SK-MEL-5 (cell line): ENCODE data around the gene SBF2. TPM values are rescaled to one million over a fixed set of nuclear protein-coding genes. Genes with fewer than 3 reads are reported as not detected.
A peak's percentile ranks its signal among the peaks of the same experiment; 100 is the strongest.
"Not testable (repeated sequence)": the region's sequence is repeated elsewhere in the genome, so short reads cannot be mapped to it uniquely, and the experiment has no call there.

ENCODE experiments used
- DNase-seq: peaks from one replicate; pipeline ENCODE4 v3.0.0-alpha.2; 2016; ENCODE audit warnings: low read depth, low spot score
- in situ Hi-C: cut with HindIII; loops from 2 replicates; pipeline ENCODE4 v1.10.0; 2016; ENCODE audit warnings: low sequenced_read_pairs, high pct_unique_total_duplicates, low pct_unique_long_range_greater_than_20kb
- total RNA-seq: library from RNA; depleted of rRNA; stranded (reverse); fragments of >200 nt; shearing (Covaris generic); gene quantifications from 2 replicates; pipeline ENCODE4 v1.2.3, GENCODE V29; 2014

SBF2 gene
- total RNA-seq, 1 experiment from 2014 or later, result 29.6 TPM

DNA sequence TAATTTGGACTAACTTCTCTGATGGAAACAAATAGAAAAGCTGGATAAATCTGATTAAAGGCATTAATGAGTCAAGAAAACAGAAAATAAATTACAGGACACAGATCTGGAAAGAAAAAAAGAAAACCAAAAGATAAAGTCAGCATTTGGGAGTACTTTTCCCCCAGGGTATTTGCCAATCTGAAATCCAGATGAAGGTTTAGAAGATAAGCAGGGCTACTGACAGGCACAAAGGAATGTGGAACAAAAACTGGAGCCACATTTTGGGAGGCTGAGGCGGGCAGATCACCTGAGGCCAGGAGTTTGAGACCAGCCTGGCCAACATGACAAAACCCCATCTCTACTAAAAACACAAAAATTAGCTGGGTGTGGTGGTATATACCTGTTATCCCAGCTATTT lies 57.2 kb downstream of the SBF2 start:
- no peak for DNase-seq
- in situ Hi-C loops, result no loop called here

- in situ Hi-C loops, result no loop called here
- no peak for DNase-seq
Observed at GRCh38 chr11:10233581-10233980, 60.4 kb downstream of the SBF2 start.

DNA sequence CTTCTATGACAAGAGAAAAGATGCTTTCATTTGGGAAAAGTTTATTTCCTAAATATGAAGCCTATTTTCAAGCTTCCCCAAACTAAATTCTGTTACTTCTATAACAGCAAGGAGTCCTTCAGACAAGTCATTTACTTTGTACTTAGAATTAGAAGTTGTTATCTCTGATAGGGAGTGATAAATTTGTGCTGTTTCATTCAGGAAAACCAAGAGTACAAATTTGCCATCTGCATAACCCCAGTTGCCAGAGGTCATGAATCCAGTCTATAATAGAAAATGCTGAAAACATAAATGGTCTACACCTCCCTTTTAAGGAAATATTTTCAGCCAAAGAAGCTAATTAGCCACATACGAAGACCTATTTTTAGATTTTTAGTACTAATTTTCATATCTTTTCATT lies 61.3 kb downstream of the SBF2 start:
- DNase-seq, result no peak
- in situ Hi-C loops, result no loop called here

DNA sequence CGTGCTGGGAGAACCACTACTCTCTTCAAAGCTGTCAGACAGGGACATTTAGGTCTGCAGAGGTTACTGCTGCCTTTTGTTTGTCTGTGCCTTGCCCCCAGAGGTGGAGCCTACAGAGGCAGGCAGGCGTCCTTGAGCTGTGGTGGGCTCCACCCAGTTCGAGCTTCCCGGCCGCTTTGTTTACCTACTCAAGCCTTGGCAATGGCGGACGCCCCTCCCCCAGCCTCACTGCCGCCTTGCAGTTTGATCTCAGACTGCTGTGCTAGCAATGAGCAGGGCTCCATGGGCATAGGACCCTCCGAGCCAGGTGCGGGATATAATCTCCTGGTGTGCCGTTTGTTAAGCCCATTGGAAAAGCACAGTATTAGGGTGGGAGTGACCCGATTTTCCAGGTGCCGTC lies 62.2 kb downstream of the SBF2 start:
- DNase-seq, in situ Hi-C loops: not testable (repeated sequence)

GRCh38 chr11:10225553-10225952 lies 68.5 kb downstream of the SBF2 start:
- in situ Hi-C loops, result no loop called here
- DNase-seq, result no peak

DNA sequence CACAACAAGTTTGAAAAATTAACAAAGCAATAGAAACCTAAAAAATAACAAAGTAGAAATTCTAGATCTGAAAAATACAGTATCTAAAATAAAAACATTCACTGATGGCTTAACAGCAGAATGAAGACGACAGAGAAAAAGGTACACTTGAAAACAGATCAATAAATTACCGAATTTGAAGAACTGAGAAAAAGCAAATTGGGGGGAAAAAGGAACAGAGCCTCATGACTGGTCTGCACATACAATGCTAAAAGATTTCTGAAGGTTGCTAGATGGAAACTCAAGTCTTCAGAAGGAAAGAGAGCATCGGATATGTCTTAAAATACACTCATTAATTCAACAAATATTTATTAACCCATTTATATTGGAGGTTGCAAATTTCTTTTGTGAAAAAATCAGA lies 71.6 kb downstream of the SBF2 start:
- in situ Hi-C loops, result no loop called here
- DNase-seq, result no peak

DNA sequence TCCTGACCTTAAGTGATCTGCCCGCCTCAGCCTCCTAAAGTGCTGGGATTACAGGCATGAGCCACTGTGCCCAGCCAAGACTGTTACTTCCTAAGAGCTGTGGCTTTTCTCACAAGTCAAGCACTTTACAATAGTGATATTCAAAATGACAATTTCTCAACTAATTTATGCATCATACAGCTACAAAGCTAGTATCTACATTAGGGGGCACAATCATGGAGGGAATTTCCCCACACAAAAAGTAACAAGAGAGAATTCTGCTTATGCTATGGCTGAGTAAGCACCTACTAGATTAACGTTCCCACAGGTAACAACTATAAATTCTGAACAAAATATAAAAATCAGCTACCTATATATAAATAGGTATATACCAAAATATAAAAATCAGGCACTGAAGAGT lies 72.7 kb downstream of the SBF2 start:
- no peak for DNase-seq
- in situ Hi-C loops, result no loop called here

GRCh38 chr11:10211470-10211869 lies 82.5 kb downstream of the SBF2 start:
- in situ Hi-C loops, result no loop called here
- DNase-seq, result no peak

DNA sequence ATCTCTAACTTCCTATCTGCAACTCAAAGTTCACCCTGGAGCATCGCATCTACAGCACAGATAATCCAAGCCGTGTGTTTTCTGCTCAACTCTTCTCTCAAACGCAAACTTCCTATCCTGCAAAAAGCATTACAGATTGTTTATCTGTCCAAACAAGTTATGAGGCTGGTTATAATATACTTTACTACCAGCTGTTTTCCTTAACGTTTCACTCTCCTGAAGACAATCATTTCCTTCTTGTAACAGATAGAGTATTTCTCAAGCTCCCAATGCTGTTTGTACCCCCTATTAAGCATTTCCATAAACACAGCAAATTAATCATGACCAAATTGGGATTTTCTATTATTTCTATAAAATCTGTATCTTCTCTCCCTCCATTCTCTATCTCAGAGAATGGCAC lies 84.7 kb downstream of the SBF2 start:
- DNase-seq, result no peak
- in situ Hi-C loops, result no loop called here

DNA sequence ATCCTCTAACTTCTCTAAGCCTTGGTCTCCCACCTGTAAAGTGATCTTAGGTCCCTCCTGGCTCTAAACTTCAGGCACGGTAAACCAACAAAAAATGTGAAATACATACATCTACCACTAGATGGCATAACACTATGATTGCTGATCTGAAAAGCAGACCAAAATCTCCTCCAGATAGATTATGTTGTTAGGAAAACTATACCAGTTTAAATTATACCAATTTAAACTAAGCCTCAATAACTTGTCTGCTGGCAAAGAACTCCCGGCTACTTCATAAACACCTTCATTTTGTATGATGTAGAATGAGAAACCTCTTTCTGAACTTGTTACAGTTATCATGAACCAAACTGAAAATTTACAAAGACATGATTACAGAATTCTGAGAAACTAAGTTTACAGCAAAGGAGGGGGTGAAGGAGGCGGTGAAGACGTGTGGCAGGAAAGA lies 85.9 kb downstream of the SBF2 start:
- in situ Hi-C loops, result no loop called here

GRCh38 chr11:10205928-10206327 lies 88.1 kb downstream of the SBF2 start:
- in situ Hi-C loops, result no loop called here
- DNase-seq, result no peak

More for the DNA sequence above, 85.9 kb downstream of the SBF2 start:
- DNase-seq, result peak; percentile 67

DNA sequence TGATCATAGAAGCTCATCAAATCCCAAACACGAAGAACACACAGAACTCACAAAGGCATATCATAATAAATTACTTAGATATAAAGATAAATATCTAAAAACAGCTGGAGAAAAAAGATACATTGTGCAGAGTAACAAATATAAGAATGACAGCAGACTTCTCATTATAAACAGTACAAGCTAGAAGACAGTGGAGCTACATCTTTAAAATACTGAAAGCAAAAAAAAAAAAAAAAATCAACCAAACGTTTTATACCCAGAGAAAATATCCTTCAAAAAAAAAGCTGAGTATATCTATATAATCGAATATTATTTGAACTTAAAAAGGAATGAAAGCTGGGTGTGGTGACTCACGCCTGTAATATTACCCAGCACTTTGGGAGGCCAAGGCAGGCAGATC lies 90.0 kb downstream of the SBF2 start:
- DNase-seq, result no peak
- in situ Hi-C loops, result no loop called here

- in situ Hi-C loops, result no loop called here
Observed at GRCh38 chr11:10201343-10201742, 92.7 kb downstream of the SBF2 start.

GRCh38 chr11:10197091-10197490 lies 96.9 kb downstream of the SBF2 start:
- DNase-seq, result no peak
- in situ Hi-C loops, result no loop called here

More at GRCh38 chr11:10201343-10201742, 92.7 kb downstream of the SBF2 start:
- DNase-seq, result peak; percentile 43

GRCh38 chr11:10192036-10192435 lies 102.0 kb downstream of the SBF2 start:
- no peak for DNase-seq
- in situ Hi-C loops, result no loop called here

DNA sequence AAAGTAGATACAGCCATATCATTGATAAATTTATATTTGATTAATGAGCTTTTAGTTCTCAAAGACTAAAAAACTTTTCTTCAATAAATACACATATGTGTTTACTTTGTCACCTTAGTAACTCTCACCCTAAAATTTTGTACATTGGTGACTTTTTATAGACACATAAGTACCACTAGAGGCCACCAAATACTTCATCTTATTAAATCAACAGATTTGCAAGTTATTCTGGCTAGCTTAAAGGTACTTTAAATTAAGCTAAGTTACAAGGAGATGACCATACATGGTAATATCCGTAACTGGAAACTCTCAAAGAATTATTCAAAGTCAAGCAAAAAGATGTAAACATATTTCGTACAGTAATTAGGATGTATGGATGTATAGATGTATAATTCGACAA lies 112.2 kb downstream of the SBF2 start:
- in situ Hi-C loops, result no loop called here
- peak; percentile 58 for DNase-seq

GRCh38 chr11:10164621-10165020 lies 129.4 kb downstream of the SBF2 start:
- peak; percentile 85 for DNase-seq
- in situ Hi-C loops, result no loop called here

GRCh38 chr11:10162222-10162621 lies 131.8 kb downstream of the SBF2 start:
- in situ Hi-C loops, result no loop called here
- DNase-seq, result no peak

DNA sequence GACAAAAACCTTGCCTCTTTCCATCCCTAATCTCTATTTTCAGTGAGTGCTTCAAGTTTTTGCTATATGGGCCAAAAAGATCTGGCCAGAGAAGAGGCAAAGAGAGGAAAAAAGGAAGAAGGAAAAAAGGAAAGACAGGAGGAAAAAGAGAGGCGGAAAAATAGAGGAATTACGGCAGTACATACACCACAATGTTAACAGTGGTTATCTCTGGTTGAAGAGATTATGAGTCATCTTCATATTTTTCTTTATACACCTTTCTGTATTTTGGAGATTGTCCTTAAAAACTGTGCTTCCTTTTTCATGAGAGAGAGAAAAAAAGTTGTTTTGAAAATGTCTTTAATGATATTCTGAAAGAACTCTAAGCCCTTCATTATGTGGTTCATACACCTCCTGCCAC lies 133.7 kb downstream of the SBF2 start:
- DNase-seq, result no peak

GRCh38 chr11:10158461-10158860 lies 135.6 kb downstream of the SBF2 start:
- DNase-seq, result no peak

More for the DNA sequence above, 133.7 kb downstream of the SBF2 start:
- in situ Hi-C loops, result no loop called here

More at GRCh38 chr11:10158461-10158860, 135.6 kb downstream of the SBF2 start:
- in situ Hi-C loops, result no loop called here
